ES-I3 (cell line): Measurements from ENCODE around the gene DLG2.
"Not testable (repeated sequence)": the region's sequence is repeated elsewhere in the genome, so short reads cannot be mapped to it uniquely, and the experiment has no call there.

Experiments
- H3K36me3 ChIP-seq: 2 replicates; pipeline ENCODE4 v1.6.1; 2013; ENCODE audit warnings: mild to moderate bottlenecking, low read length, control low read depth, moderate library complexity; ENCODE audit not compliant: insufficient read depth
- H3K4me1 ChIP-seq: 2 replicates; pipeline ENCODE4 v1.6.1; 2013; ENCODE audit warnings: mild to moderate bottlenecking, control low read depth, low read length; ENCODE audit not compliant: insufficient read depth
- H3K9ac ChIP-seq: 2 replicates; pipeline ENCODE4 v1.6.1; 2013; ENCODE audit warnings: low read depth, mild to moderate bottlenecking, low read length, moderate library complexity
- H3K9me3 ChIP-seq: 2 replicates; pipeline ENCODE4 v1.6.1; 2013; ENCODE audit warnings: mild to moderate bottlenecking, low read length, moderate library complexity; ENCODE audit not compliant: control insufficient read depth, insufficient read depth

The DLG2 gene

GRCh38 chr11:85266646-85267045 is 360.5 kb downstream of the DLG2 start:
- Histone ChIP-seq H3K9ac (no peak overlapping the region), H3K4me1 (no peaks in the 10 kb centered on the region), H3K9me3 (no peaks in the 10 kb centered on the region; the same call in none of the 2 replicates), H3K36me3 (no peaks in the 10 kb centered on the region)

- Histone ChIP-seq H3K9me3 (no peaks in the 10 kb centered on the region; the same call in 1 of the 2 replicates), H3K9ac (no peak overlapping the region), H3K4me1 (no peaks in the 10 kb centered on the region), H3K36me3 (no peaks in the 10 kb centered on the region)
Observed at GRCh38 chr11:85263328-85263727, 363.8 kb downstream of the DLG2 start.

- Histone ChIP-seq H3K9ac (no peak overlapping the region), H3K4me1 (no peaks in the 10 kb centered on the region), H3K9me3 (no peaks in the 10 kb centered on the region), H3K36me3 (no peaks in the 10 kb centered on the region)
Observed at GRCh38 chr11:85257837-85258236, 369.3 kb downstream of the DLG2 start.

GRCh38 chr11:85256433-85256832 is 370.7 kb downstream of the DLG2 start:
- H3K36me3 ChIP-seq = no peaks in the 10 kb centered on the region
- H3K4me1 ChIP-seq = no peaks in the 10 kb centered on the region
- no peak overlapping the region for H3K9ac ChIP-seq
- no peaks in the 10 kb centered on the region for H3K9me3 ChIP-seq

- Histone ChIP-seq H3K9ac (no peak overlapping the region), H3K36me3 (no peaks in the 10 kb centered on the region), H3K4me1 (no peaks in the 10 kb centered on the region), H3K9me3 (no peaks in the 10 kb centered on the region)
Observed at GRCh38 chr11:85249482-85249881, 377.7 kb downstream of the DLG2 start.

GRCh38 chr11:85247797-85248196 is 379.3 kb downstream of the DLG2 start:
- Histone ChIP-seq H3K36me3 (no peaks in the 10 kb centered on the region), H3K9ac (no peak overlapping the region), H3K9me3 (no peaks in the 10 kb centered on the region), H3K4me1 (no peaks in the 10 kb centered on the region)

GRCh38 chr11:85238906-85239305 is 388.2 kb downstream of the DLG2 start:
- peaks cover 5% of the 10 kb centered on the region; the same call in 1 of the 2 replicates for H3K4me1 ChIP-seq
- H3K36me3 ChIP-seq = no peaks in the 10 kb centered on the region
- no peaks in the 10 kb centered on the region for H3K9me3 ChIP-seq
- no peak overlapping the region for H3K9ac ChIP-seq

- H3K4me1 ChIP-seq, H3K36me3 ChIP-seq, H3K9ac ChIP-seq, H3K9me3 ChIP-seq: not testable (repeated sequence)
Observed at GRCh38 chr11:85238038-85238437, 389.1 kb downstream of the DLG2 start.

GRCh38 chr11:85236211-85236610 is 390.9 kb downstream of the DLG2 start:
- Histone ChIP-seq H3K36me3 (no peaks in the 10 kb centered on the region), H3K9ac (no peak overlapping the region), H3K9me3 (no peaks in the 10 kb centered on the region), H3K4me1 (peaks cover 5% of the 10 kb centered on the region; the same call in 1 of the 2 replicates)

- no peak overlapping the region for H3K9ac ChIP-seq
- peaks cover 5% of the 10 kb centered on the region; the same call in 1 of the 2 replicates for H3K4me1 ChIP-seq
- H3K36me3 ChIP-seq = no peaks in the 10 kb centered on the region
- no peaks in the 10 kb centered on the region for H3K9me3 ChIP-seq
Observed at GRCh38 chr11:85232559-85232958, 394.6 kb downstream of the DLG2 start.

GRCh38 chr11:85231588-85231987 is 395.6 kb downstream of the DLG2 start:
- no peak overlapping the region for H3K9ac ChIP-seq
- H3K4me1 ChIP-seq = peaks cover 5% of the 10 kb centered on the region; the same call in 1 of the 2 replicates
- H3K9me3 ChIP-seq = no peaks in the 10 kb centered on the region
- H3K36me3 ChIP-seq = no peaks in the 10 kb centered on the region

- not testable (repeated sequence) for H3K36me3 ChIP-seq, H3K9ac ChIP-seq, H3K4me1 ChIP-seq, H3K9me3 ChIP-seq
Observed at GRCh38 chr11:85229723-85230122, 397.4 kb downstream of the DLG2 start.

GRCh38 chr11:85196968-85197367 is 430.2 kb downstream of the DLG2 start:
- Histone ChIP-seq H3K9me3 (no peaks in the 10 kb centered on the region), H3K9ac (no peak overlapping the region), H3K36me3 (no peaks in the 10 kb centered on the region), H3K4me1 (no peaks in the 10 kb centered on the region)

GRCh38 chr11:85195934-85196333 is 431.2 kb downstream of the DLG2 start:
- H3K9me3 ChIP-seq = no peaks in the 10 kb centered on the region
- no peak overlapping the region for H3K9ac ChIP-seq
- no peaks in the 10 kb centered on the region for H3K4me1 ChIP-seq
- H3K36me3 ChIP-seq = no peaks in the 10 kb centered on the region

GRCh38 chr11:85187992-85188391 is 439.2 kb downstream of the DLG2 start:
- Histone ChIP-seq H3K4me1 (peaks cover 2% of the 10 kb centered on the region; the same call in 1 of the 2 replicates), H3K36me3 (no peaks in the 10 kb centered on the region), H3K9me3 (no peaks in the 10 kb centered on the region), H3K9ac (no peak overlapping the region)

GRCh38 chr11:85184721-85185120 is 442.4 kb downstream of the DLG2 start:
- H3K9me3 ChIP-seq = no peaks in the 10 kb centered on the region
- H3K9ac ChIP-seq = no peak overlapping the region
- H3K4me1 ChIP-seq = peaks cover 4% of the 10 kb centered on the region; the same call in 1 of the 2 replicates
- H3K36me3 ChIP-seq = no peaks in the 10 kb centered on the region
